Endothelial cell (in vitro differentiated cells): ENCODE data around the gene ZSCAN18. TPM values are rescaled to one million over a fixed set of nuclear protein-coding genes. Genes with fewer than 3 reads are reported as not detected.
"Not testable (repeated sequence)": the region's sequence is repeated elsewhere in the genome, so short reads cannot be mapped to it uniquely, and the experiment has no call there.

Experiments
- DNase-seq: peaks from one replicate; pipeline ENCODE4 v3.0.0; 2021; ENCODE audit warnings: low spot score
- H3K27ac Mint-ChIP-seq: one replicate; pipeline ENCODE4 v1.8.0; 2021; ENCODE audit warnings: mixed read lengths, inconsistent platforms; ENCODE audit not compliant: unreplicated experiment
- H3K27me3 Mint-ChIP-seq: one replicate; pipeline ENCODE4 v1.8.0; 2021; ENCODE audit warnings: mild to moderate bottlenecking, moderate library complexity, mixed read lengths, inconsistent platforms; ENCODE audit not compliant: unreplicated experiment
- H3K36me3 Mint-ChIP-seq: one replicate; pipeline ENCODE4 v1.8.0; 2021; ENCODE audit warnings: mild to moderate bottlenecking, low read depth, mixed read lengths, inconsistent platforms; ENCODE audit not compliant: unreplicated experiment
- H3K4me1 Mint-ChIP-seq: one replicate; pipeline ENCODE4 v1.8.0; 2021; ENCODE audit warnings: mild to moderate bottlenecking, mixed read lengths, inconsistent platforms; ENCODE audit not compliant: unreplicated experiment
- H3K4me3 Mint-ChIP-seq: one replicate; pipeline ENCODE4 v1.8.0; 2021; ENCODE audit warnings: mild to moderate bottlenecking, mixed read lengths, inconsistent platforms; ENCODE audit not compliant: unreplicated experiment
- H3K9me3 Mint-ChIP-seq: one replicate; pipeline ENCODE4 v1.8.0; 2021; ENCODE audit warnings: mixed read lengths, inconsistent platforms; ENCODE audit not compliant: unreplicated experiment
- CTCF ChIP-seq: fragments of 200-600 bp; sonication (generic); IDR thresholded peaks from one replicate; pipeline ENCODE4 v1.5.0; 2021; ENCODE audit warnings: antibody characterized with exemption; ENCODE audit not compliant: unreplicated experiment
- long read RNA-seq: library from polyadenylated mRNA; unstranded; transcript quantifications from one replicate; pipeline ENCODE4 v2.0.0, GENCODE V29; 2020; ENCODE audit not compliant: unreplicated experiment
- total RNA-seq: library from RNA; stranded (reverse); fragmentation: NEBNext Ultra II Directional; extraction: Animal tissue kit (Norgen Biotek cat#: 25700); gene quantifications from one replicate; pipeline ENCODE4 v1.2.1, GENCODE V29; 2021; ENCODE audit not compliant: unreplicated experiment

ZSCAN18 gene, protein sequence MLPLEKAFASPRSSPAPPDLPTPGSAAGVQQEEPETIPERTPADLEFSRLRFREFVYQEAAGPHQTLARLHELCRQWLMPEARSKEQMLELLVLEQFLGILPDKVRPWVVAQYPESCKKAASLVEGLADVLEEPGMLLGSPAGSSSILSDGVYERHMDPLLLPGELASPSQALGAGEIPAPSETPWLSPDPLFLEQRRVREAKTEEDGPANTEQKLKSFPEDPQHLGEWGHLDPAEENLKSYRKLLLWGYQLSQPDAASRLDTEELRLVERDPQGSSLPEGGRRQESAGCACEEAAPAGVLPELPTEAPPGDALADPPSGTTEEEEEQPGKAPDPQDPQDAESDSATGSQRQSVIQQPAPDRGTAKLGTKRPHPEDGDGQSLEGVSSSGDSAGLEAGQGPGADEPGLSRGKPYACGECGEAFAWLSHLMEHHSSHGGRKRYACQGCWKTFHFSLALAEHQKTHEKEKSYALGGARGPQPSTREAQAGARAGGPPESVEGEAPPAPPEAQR
- total RNA-seq: 47.7 TPM
- long read RNA-seq, full-length matches to known transcripts: 13 of 23 reads
- long read RNA-seq, partial matches to known transcripts: 6 of 23 reads
- long read RNA-seq, other reads (novel, unspliced or antisense): 4 of 23 reads

GRCh38 chr19:58097781-58098681, at the start of gene ZSCAN18:
TSS of gene ZSCAN18 (minus strand) at chr19:58098231. CDS start at chr19:58090267, 7,964 bp downstream.
- Mint-ChIP-seq H3K4me3 (peak within 1 kb of the TSS; percentile 94), H3K4me1 (peaks cover 5% of the 10 kb centered on the region), H3K9me3 (peaks cover 23% of the 10 kb centered on the region), H3K27me3 (peaks cover 24% of the 10 kb centered on the region), H3K27ac (peak within 1 kb of the TSS; percentile 100), H3K36me3 (peaks cover 31% of the 10 kb centered on the region)
- peak; percentile 98 for DNase-seq
- TF ChIP-seq CTCF: no peak

DNA sequence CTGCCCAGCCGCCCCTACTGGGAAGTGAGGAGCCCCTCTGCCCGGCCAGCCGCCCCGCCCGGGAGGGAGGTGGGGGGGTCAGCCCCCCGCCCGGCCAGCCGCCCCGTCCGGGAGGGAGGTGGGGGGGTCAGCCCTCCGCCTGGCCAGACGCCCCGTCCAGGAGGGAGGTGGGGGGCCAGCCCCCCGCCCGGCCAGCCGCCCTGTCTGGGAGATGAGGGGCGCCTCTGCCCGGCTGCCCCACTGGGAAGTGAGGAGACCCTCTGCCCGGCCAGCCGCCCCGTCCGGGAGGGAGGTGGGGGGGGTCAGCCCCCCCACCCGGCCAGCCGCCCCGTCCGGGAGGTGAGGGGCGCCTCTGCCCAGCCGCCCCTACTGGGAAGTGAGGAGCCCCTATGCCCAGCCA, 49.4 kb upstream of the ZSCAN18 start:
- H3K27ac Mint-ChIP-seq, DNase-seq, H3K4me1 Mint-ChIP-seq, H3K4me3 Mint-ChIP-seq, H3K27me3 Mint-ChIP-seq: not testable (repeated sequence)
- H3K36me3 Mint-ChIP-seq: peaks cover 37% of the 10 kb centered on the region
- H3K9me3 Mint-ChIP-seq: peaks cover 27% of the 10 kb centered on the region

GRCh38 chr19:58145849-58146248, 47.8 kb upstream of the ZSCAN18 start:
- Mint-ChIP-seq H3K9me3 (peaks cover 33% of the 10 kb centered on the region), H3K27me3 (peaks cover 6% of the 10 kb centered on the region), H3K4me1 (peaks cover 4% of the 10 kb centered on the region), H3K4me3 (peak overlapping the region; percentile 85), H3K36me3 (peaks cover 39% of the 10 kb centered on the region), H3K27ac (no peak overlapping the region)
- no peak for TF ChIP-seq CTCF
- DNase-seq: no peak

- Mint-ChIP-seq H3K27me3 (peaks cover 13% of the 10 kb centered on the region), H3K4me3 (peak overlapping the region; percentile 82), H3K36me3 (peaks cover 87% of the 10 kb centered on the region), H3K27ac (no peak overlapping the region), H3K9me3 (peaks cover 77% of the 10 kb centered on the region), H3K4me1 (no peaks in the 10 kb centered on the region)
- no peak for TF ChIP-seq CTCF
- no peak for DNase-seq
Observed at GRCh38 chr19:58134244-58134643, 36.2 kb upstream of the ZSCAN18 start.

DNA sequence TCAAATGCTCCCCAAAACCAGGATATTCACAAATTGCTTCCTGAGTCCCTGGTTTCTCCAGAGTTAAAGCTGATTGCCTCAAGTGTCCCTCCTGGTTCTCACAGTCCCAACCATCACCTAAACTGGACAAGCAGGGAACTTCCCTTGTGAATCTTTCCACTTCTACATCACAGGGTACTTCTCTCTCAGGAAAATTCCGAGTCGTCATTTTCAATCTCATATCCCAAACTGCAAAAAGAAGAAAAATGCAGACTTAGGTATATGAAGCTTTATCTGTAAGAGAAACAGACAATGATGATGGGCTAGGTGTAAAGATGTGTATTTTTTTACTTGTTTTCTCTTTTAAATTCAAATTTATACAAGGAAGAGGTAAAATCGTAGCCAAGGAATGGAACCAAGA, 31.3 kb upstream of the ZSCAN18 start:
- Mint-ChIP-seq H3K4me3 (peak overlapping the region; percentile 87), H3K36me3 (peaks cover 93% of the 10 kb centered on the region), H3K27me3 (peaks cover 28% of the 10 kb centered on the region), H3K9me3 (peaks cover 92% of the 10 kb centered on the region), H3K27ac (no peak overlapping the region), H3K4me1 (no peaks in the 10 kb centered on the region)
- TF ChIP-seq CTCF: no peak
- no peak for DNase-seq
